GM23338 (cell line): ENCODE data around the gene KRTAP12-4. TPM values are rescaled to one million over a fixed set of nuclear protein-coding genes. Genes with fewer than 3 reads are reported as not detected.

Source experiments
- ATAC-seq: fragments of 200-7000 bp; cut with Tn5 transposase; 3 replicates; pipeline ENCODE4 v1.9.1; 2020
- DNase-seq: peaks from one replicate; pipeline ENCODE4 v3.0.0-alpha.2; 2015; ENCODE audit warnings: low spot score
- H2AFZ ChIP-seq: fragments of 200-600 bp; sonication (generic); 2 replicates; pipeline ENCODE4 v1.8.0; 2016; ENCODE audit warnings: antibody characterized with exemption, mild to moderate bottlenecking, moderate library complexity
- H3F3A ChIP-seq: fragments of 200-600 bp; sonication (generic); replicated peaks from 2 replicates; pipeline ENCODE4 v1.8.0; 2017; ENCODE audit warnings: antibody characterized with exemption, mixed run types, low read depth
- H3K27ac ChIP-seq: fragments of 200-600 bp; sonication (generic); 2 replicates; pipeline ENCODE4 v1.6.1; 2016; ENCODE audit warnings: low read depth
- H3K27me3 ChIP-seq: fragments of 200-600 bp; sonication (generic); 2 replicates; pipeline ENCODE4 v1.8.0; 2016; ENCODE audit warnings: mild to moderate bottlenecking, mixed run types, moderate library complexity; ENCODE audit not compliant: insufficient read depth
- H3K36me3 ChIP-seq: fragments of 200-600 bp; sonication (generic); 2 replicates; pipeline ENCODE4 v1.8.0; 2016; ENCODE audit warnings: mild to moderate bottlenecking; ENCODE audit not compliant: insufficient read depth
- H3K4me1 ChIP-seq: fragments of 200-600 bp; sonication (generic); 2 replicates; pipeline ENCODE4 v1.8.0; 2016; ENCODE audit warnings: mild to moderate bottlenecking, moderate library complexity; ENCODE audit not compliant: insufficient read depth
- H3K4me2 ChIP-seq: fragments of 200-600 bp; sonication (generic); 2 replicates; pipeline ENCODE4 v1.7.1; 2017; ENCODE audit warnings: mixed run types
- H3K4me3 ChIP-seq: fragments of 200-600 bp; sonication (generic); 2 replicates; pipeline ENCODE4 v1.6.1; 2016; ENCODE audit warnings: mixed run types
- H3K79me2 ChIP-seq: fragments of 200-600 bp; sonication (generic); replicated peaks from 2 replicates; pipeline ENCODE4 v1.8.0; 2017; ENCODE audit warnings: mild to moderate bottlenecking; ENCODE audit not compliant: insufficient read depth
- H3K9me2 ChIP-seq: fragments of 200-600 bp; sonication (generic); 2 replicates; pipeline ENCODE4 v1.8.0; 2017; ENCODE audit not compliant: insufficient read depth
- H4K20me1 ChIP-seq: fragments of 200-600 bp; sonication (generic); replicated peaks from 2 replicates; pipeline ENCODE4 v1.8.0; 2017; ENCODE audit warnings: mild to moderate bottlenecking; ENCODE audit not compliant: insufficient read depth
- H3K27ac Mint-ChIP-seq: 2 replicates; pipeline ENCODE4 v1.8.0; 2020; ENCODE audit warnings: inconsistent platforms, mild to moderate bottlenecking, moderate library complexity, mixed read lengths
- H3K27me3 Mint-ChIP-seq: 3 replicates; pipeline ENCODE4 v1.8.0; 2022; ENCODE audit warnings: low read depth, mild to moderate bottlenecking, moderate library complexity, mixed read lengths, inconsistent platforms; ENCODE audit not compliant: insufficient read depth, poor library complexity
- H3K36me3 Mint-ChIP-seq: 3 replicates; pipeline ENCODE4 v1.8.0; 2021; ENCODE audit warnings: low read depth, mild to moderate bottlenecking, inconsistent platforms, moderate library complexity, mixed read lengths
- H3K4me1 Mint-ChIP-seq: 3 replicates; pipeline ENCODE4 v1.8.0; 2020; ENCODE audit warnings: mild to moderate bottlenecking, inconsistent platforms, mixed read lengths
- H3K4me3 Mint-ChIP-seq: 3 replicates; pipeline ENCODE4 v1.8.0; 2021; ENCODE audit warnings: moderate library complexity, mild to moderate bottlenecking, inconsistent platforms, mixed read lengths
- H3K9me3 Mint-ChIP-seq: 3 replicates; pipeline ENCODE4 v1.8.0; 2020; ENCODE audit warnings: moderate library complexity, mild to moderate bottlenecking, inconsistent platforms, mixed read lengths
- CREB1 ChIP-seq: fragments of 250-450 bp; sonication (Bioruptor Pico); IDR thresholded peaks from 2 replicates; pipeline ENCODE4 v1.5.0; 2020; ENCODE audit warnings: low read depth, mild to moderate bottlenecking, moderate library complexity
- CTCF ChIP-seq, 2 experiments: fragments of 200-600 bp in 1 of 2; sonication (generic) in 1 of 2; conservative IDR thresholded peaks; 2 replicates each; pipeline versions ENCODE4 v1.5.1 to v1.6.1; 2016 to 2017; ENCODE audit warnings: antibody characterized with exemption in 2 of 2, low read depth in 2 of 2, mild to moderate bottlenecking in 2 of 2, moderate library complexity in 1 of 2
- ETS1 ChIP-seq: IDR thresholded peaks from 2 replicates; pipeline ENCODE4 v1.6.1; 2016; ENCODE audit warnings: antibody characterized with exemption
- EZH2 ChIP-seq: fragments of 200-600 bp; sonication (generic); IDR thresholded peaks from one replicate; pipeline ENCODE4 v1.8.0; 2017; ENCODE audit warnings: antibody characterized with exemption, mild to moderate bottlenecking, low read depth; ENCODE audit not compliant: unreplicated experiment
- EZH2phosphoT487 ChIP-seq: fragments of 200-600 bp; sonication (generic); IDR thresholded peaks from one replicate; pipeline ENCODE4 v1.8.1; 2018; ENCODE audit warnings: antibody characterized with exemption; ENCODE audit not compliant: unreplicated experiment
- JUNB ChIP-seq: IDR thresholded peaks from one replicate; pipeline ENCODE4 v1.6.1; 2016; ENCODE audit warnings: antibody characterized with exemption; ENCODE audit not compliant: unreplicated experiment
- NANOG ChIP-seq: IDR thresholded peaks from 2 replicates; pipeline ENCODE4 v1.6.1; 2016; ENCODE audit warnings: antibody characterized with exemption, borderline replicate concordance
- POLR2AphosphoS5 ChIP-seq: IDR thresholded peaks from 2 replicates; pipeline ENCODE4 v1.6.1; 2016; ENCODE audit warnings: antibody characterized with exemption, low read depth
- STAT1 ChIP-seq: IDR thresholded peaks from one replicate; pipeline ENCODE4 v1.6.1; 2016; ENCODE audit warnings: antibody characterized with exemption; ENCODE audit not compliant: unreplicated experiment
- ZNF114 ChIP-seq: fragments of 250-450 bp; sonication (Bioruptor Pico); IDR thresholded peaks from 2 replicates; pipeline ENCODE4 v1.5.0; 2020; ENCODE audit warnings: mild to moderate bottlenecking, moderate library complexity
- ZNF331 ChIP-seq: fragments of 250-450 bp; sonication (Bioruptor Pico); IDR thresholded peaks from 2 replicates; pipeline ENCODE4 v1.5.0; 2020; ENCODE audit warnings: low read depth, mild to moderate bottlenecking, moderate library complexity
- ZNF462 ChIP-seq: fragments of 250-450 bp; sonication (Bioruptor Pico); IDR thresholded peaks from 2 replicates; pipeline ENCODE4 v1.5.0; 2020; ENCODE audit warnings: mild to moderate bottlenecking, moderate library complexity
- polyA plus RNA-seq: library from polyadenylated mRNA; unstranded; fragments of >200 nt; fragmentation: Nextera tagmentation; extraction: Ambion mirVana; gene quantifications from 2 replicates; pipeline ENCODE4 v1.2.1, GENCODE V29; 2016
- total RNA-seq: library from RNA; depleted of rRNA; stranded (reverse); fragments of >200 nt; shearing (Covaris generic); gene quantifications from 2 replicates; pipeline ENCODE4 v1.2.3, GENCODE V29; 2014
- TF ChIP-seq, protein P1 (sequence below): IDR thresholded peaks from one replicate; pipeline ENCODE4 v1.6.1; 2018; ENCODE audit warnings: antibody characterized with exemption; ENCODE audit not compliant: unreplicated experiment

KRTAP12-4 gene
- total and polyA plus RNA-seq, 2 experiments from 2014 or later, result not detected

- ATAC-seq (0 out of 3 replicates have a peak, but pooled peaks have one; percentile 1), DNase-seq (no peak)
- H3K27ac ChIP-seq, result no peak overlapping the region
- TF ChIP-seq ZNF114 (CRISPR knock-in tag) (no peak), JUNB (no peak), STAT1 (no peak), EZH2 (no peak), EZH2phosphoT487 (no peak), CTCF (conservative IDR thresholded peaks at IDR 0.05; ENCODE audit: low read depth in 2 of 2) (no peak), ETS1 (no peak), ZNF331 (CRISPR knock-in tag) (no peak), POLR2AphosphoS5 (no peak), NANOG (no peak), ZNF462 (CRISPR knock-in tag) (no peak), CREB1 (CRISPR knock-in tag) (no peak)
- TF ChIP-seq, protein P1, sequence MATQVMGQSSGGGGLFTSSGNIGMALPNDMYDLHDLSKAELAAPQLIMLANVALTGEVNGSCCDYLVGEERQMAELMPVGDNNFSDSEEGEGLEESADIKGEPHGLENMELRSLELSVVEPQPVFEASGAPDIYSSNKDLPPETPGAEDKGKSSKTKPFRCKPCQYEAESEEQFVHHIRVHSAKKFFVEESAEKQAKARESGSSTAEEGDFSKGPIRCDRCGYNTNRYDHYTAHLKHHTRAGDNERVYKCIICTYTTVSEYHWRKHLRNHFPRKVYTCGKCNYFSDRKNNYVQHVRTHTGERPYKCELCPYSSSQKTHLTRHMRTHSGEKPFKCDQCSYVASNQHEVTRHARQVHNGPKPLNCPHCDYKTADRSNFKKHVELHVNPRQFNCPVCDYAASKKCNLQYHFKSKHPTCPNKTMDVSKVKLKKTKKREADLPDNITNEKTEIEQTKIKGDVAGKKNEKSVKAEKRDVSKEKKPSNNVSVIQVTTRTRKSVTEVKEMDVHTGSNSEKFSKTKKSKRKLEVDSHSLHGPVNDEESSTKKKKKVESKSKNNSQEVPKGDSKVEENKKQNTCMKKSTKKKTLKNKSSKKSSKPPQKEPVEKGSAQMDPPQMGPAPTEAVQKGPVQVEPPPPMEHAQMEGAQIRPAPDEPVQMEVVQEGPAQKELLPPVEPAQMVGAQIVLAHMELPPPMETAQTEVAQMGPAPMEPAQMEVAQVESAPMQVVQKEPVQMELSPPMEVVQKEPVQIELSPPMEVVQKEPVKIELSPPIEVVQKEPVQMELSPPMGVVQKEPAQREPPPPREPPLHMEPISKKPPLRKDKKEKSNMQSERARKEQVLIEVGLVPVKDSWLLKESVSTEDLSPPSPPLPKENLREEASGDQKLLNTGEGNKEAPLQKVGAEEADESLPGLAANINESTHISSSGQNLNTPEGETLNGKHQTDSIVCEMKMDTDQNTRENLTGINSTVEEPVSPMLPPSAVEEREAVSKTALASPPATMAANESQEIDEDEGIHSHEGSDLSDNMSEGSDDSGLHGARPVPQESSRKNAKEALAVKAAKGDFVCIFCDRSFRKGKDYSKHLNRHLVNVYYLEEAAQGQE, result no peak
- Mint-ChIP-seq H3K27ac (peak overlapping the region; percentile 68; the same call in 1 of the 2 replicates), H3K4me1 (peaks cover 71% of the 10 kb centered on the region), H3K36me3 (no peaks in the 10 kb centered on the region), H3K4me3 (peak overlapping the region; percentile 64), H3K27me3 (peaks cover 48% of the 10 kb centered on the region), H3K9me3 (peaks cover 2% of the 10 kb centered on the region; the same call in 1 of the 3 replicates)
- peaks cover 36% of the 10 kb centered on the region for H3K27me3 ChIP-seq
- H3K4me3 ChIP-seq, result peak overlapping the region; percentile 71; the same call in 1 of the 2 replicates
- H3K79me2 ChIP-seq, result no peaks in the 10 kb centered on the region
- no peaks in the 10 kb centered on the region for H3K36me3 ChIP-seq
- H2AFZ ChIP-seq, result no peak overlapping the region
- H3K4me1 ChIP-seq, result peaks cover 46% of the 10 kb centered on the region
- no peaks in the 10 kb centered on the region for H4K20me1 ChIP-seq
- peak overlapping the region; percentile 76 for H3K4me2 ChIP-seq
- 0 out of 2 replicates have a peak, but pooled peaks cover 16% of the 10 kb centered on the region for H3F3A ChIP-seq
- H3K9me2 ChIP-seq, result no peaks in the 10 kb centered on the region
These were observed 49.5 kb upstream of the KRTAP12-4 start for GRCh38 chr21:44703731-44704635.
